Measurements from ENCODE around the gene EGFLAM.
"Not testable (repeated sequence)": the region's sequence is repeated elsewhere in the genome, so short reads cannot be mapped to it uniquely, and the experiment has no call there.

The EGFLAM gene

DNA sequence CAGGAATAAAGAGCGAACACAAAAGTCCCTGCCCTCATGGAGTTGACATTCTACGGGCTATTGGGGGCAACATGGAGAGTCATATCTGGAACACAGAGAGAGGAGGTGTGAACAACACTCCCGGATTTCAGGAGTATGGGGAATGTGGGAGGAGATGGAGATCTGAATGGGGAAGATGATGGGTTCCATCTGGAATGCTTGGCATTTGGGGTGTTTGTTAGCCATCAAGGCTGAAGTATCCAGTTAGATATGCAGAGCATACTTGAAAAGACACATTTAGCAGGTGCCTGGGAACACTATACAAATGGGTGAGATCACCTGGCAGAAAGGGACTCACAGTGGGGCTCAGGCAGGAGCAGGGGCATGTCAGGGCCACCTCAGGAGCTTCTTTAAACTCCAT, 61.1 kb downstream of the EGFLAM start:
- no peak for TF ChIP-seq CTCF (IDR thresholded peaks at IDR 0.05; ENCODE audit: low read depth, low read length)
- DNase-seq: no peak
- no peaks in the 10 kb centered on the region for H3K9me3 ChIP-seq
- no peaks in the 10 kb centered on the region for H3K36me3 ChIP-seq
- no peaks in the 10 kb centered on the region for H3K27me3 ChIP-seq
- no peak overlapping the region for H3K4me3 ChIP-seq (ENCODE audit: low read depth, low read length)
- peaks cover 18% of the 10 kb centered on the region for H3K4me1 ChIP-seq

- peaks cover 10% of the 10 kb centered on the region for H3K4me1 ChIP-seq
- no peaks in the 10 kb centered on the region for H3K27me3 ChIP-seq
- H3K36me3 ChIP-seq: no peaks in the 10 kb centered on the region
- no peak for DNase-seq
- no peak for TF ChIP-seq CTCF (IDR thresholded peaks at IDR 0.05; ENCODE audit: low read depth, low read length)
- no peaks in the 10 kb centered on the region for H3K9me3 ChIP-seq
- no peak overlapping the region for H3K4me3 ChIP-seq (ENCODE audit: low read depth, low read length)
These were observed 63.6 kb downstream of the EGFLAM start for GRCh38 chr5:38321978-38322377.

DNA sequence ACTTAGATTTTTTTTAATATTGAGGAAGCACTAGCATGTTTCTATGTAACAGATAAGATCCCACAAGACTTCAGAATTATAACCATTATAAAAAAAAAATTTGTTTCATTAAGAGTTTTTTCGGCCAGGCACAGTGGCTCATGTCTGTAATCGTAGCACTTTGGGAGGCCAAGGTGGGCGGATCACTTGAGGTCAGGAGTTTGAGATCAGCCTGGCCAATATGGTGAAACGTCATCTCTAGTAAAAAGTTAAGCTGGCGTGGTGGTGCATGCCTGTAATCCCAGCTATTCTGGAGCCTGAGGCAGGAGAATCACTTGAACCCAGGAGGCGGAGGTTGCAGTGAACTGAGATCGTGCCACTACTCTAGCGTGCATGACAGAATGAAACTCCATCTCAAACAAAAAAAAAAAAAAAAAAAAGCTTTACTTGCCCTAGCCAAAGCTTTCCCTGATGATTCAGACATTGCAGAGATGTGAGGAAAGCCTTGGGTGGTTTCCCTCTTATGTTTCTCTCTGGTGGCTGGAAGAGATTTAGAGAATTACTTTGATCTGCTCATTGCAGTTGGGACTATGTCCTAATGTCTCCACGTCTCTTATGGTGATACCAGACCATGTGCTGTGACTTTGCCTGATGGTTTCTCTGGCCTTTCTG, 65.4 kb downstream of the EGFLAM start:
- no peak overlapping the region for H3K4me3 ChIP-seq (ENCODE audit: low read depth, low read length)
- no peak for DNase-seq
- no peak for TF ChIP-seq CTCF (IDR thresholded peaks at IDR 0.05; ENCODE audit: low read depth, low read length)
- H3K27me3 ChIP-seq: no peaks in the 10 kb centered on the region
- H3K9me3 ChIP-seq: no peaks in the 10 kb centered on the region
- no peaks in the 10 kb centered on the region for H3K4me1 ChIP-seq
- H3K36me3 ChIP-seq: no peaks in the 10 kb centered on the region

DNA sequence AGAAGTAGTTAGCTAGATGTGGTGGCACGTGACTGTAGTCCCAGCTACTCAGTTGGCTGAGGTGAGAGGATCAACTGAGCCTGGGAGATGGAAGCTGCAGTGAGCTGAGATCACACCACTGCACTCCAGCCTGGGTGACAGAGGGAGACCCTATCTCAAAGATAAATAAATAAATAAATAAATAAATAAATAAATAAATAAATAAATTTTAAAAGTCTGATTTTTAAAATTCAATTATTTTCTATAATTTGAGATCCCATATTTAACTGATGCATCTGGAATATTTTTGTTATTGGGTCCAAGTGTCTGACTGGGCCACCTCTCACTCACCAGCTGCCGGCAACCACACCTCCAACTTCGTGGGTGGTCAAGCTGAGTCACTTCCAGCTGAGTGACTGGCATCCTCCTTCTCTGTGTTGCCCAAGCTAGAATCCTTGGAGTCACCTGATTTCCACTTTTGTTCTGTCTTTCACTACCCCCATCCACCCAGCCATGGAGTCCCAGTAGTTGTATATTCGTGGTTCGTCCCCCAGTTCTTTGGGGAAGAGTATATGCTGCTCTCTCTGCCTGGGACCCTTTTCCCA, 70.9 kb downstream of the EGFLAM start:
- no peaks in the 10 kb centered on the region for H3K36me3 ChIP-seq
- no peaks in the 10 kb centered on the region for H3K9me3 ChIP-seq
- no peak for TF ChIP-seq CTCF (IDR thresholded peaks at IDR 0.05; ENCODE audit: low read depth, low read length)
- no peaks in the 10 kb centered on the region for H3K27me3 ChIP-seq
- DNase-seq: no peak
- H3K4me3 ChIP-seq (ENCODE audit: low read depth, low read length): no peak overlapping the region
- no peaks in the 10 kb centered on the region for H3K4me1 ChIP-seq

- no peak for TF ChIP-seq CTCF (IDR thresholded peaks at IDR 0.05; ENCODE audit: low read depth, low read length)
- H3K9me3 ChIP-seq: no peaks in the 10 kb centered on the region
- no peak for DNase-seq
- H3K36me3 ChIP-seq: no peaks in the 10 kb centered on the region
- H3K4me3 ChIP-seq (ENCODE audit: low read depth, low read length): no peak overlapping the region
- no peaks in the 10 kb centered on the region for H3K27me3 ChIP-seq
- H3K4me1 ChIP-seq: no peaks in the 10 kb centered on the region
These were observed 71.8 kb downstream of the EGFLAM start for GRCh38 chr5:38330207-38330606.

DNA sequence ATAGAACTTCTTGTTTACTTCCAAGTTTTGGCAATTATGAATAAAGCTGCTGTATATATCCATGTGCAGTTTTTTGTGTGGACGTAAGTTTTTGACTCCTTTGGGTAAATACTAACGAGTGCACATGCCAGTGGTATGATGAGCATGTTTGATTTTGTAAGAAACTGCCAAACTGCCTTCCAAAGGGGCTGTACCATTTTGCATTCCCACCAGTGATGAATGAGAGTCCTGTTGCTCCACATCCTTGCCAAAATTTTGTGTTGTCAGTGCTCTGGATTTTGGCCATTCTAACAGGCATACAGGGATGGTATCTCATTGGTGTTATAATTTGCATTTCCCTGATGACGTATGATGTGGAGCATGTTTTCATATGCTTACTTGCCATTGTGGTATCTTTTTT, 73.5 kb downstream of the EGFLAM start:
- DNase-seq: no peak
- Histone ChIP-seq H3K4me1 (no peaks in the 10 kb centered on the region), H3K36me3 (no peaks in the 10 kb centered on the region), H3K4me3 (ENCODE audit: low read depth, low read length) (no peak overlapping the region), H3K9me3 (no peaks in the 10 kb centered on the region), H3K27me3 (no peaks in the 10 kb centered on the region)
- TF ChIP-seq CTCF (IDR thresholded peaks at IDR 0.05; ENCODE audit: low read depth, low read length): no peak

DNA sequence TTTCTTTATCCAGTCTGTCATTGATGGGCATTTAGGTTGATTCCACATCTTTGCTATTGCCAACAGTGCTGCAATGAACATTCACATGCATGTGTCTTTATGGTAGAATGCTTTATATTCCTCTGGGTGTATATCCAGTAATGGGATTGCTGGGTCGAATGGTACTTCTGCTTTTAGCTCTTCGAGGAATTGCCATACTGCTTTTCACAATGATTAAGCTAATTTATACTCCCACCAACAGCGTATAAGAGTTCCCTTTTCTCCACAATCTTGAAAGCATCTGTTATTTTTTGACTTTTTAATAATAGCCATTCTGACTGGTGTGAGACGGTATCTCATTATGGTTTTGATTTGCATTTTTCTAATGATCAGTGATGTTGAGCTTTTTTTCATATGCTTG, 74.8 kb downstream of the EGFLAM start:
- not testable (repeated sequence) for H3K4me1 ChIP-seq; H3K27me3 ChIP-seq; H3K36me3 ChIP-seq; H3K9me3 ChIP-seq; DNase-seq; H3K4me3 ChIP-seq (ENCODE audit: low read depth, low read length)
